ENCODE data around the gene ZC3H7A.

The ZC3H7A gene

GRCh38 chr16:11742536-11743307 lies 54.3 kb downstream of the ZC3H7A start, which contains the start of gene TXNDC11 (continued):
- TF ChIP-seq MZF1 (tag by site-specific recombination; IDR thresholded peaks at IDR 0.05; ENCODE audit: borderline replicate concordance), result peak; percentile 30; the same call in 1 of the 2 replicates
- no peak for TF ChIP-seq ZNF311 (tag by site-specific recombination; IDR thresholded peaks at IDR 0.05; ENCODE audit: borderline replicate concordance)
- no peak for TF ChIP-seq ZNF19 (tag by site-specific recombination; IDR thresholded peaks at IDR 0.05; ENCODE audit: low read depth)
- no peak for TF ChIP-seq ZNF221 (tag by site-specific recombination; IDR thresholded peaks at IDR 0.05; ENCODE audit: borderline replicate concordance)
- TF ChIP-seq ZNF248 (tag by site-specific recombination; IDR thresholded peaks at IDR 0.05), result no peak
- TF ChIP-seq, protein P1, sequence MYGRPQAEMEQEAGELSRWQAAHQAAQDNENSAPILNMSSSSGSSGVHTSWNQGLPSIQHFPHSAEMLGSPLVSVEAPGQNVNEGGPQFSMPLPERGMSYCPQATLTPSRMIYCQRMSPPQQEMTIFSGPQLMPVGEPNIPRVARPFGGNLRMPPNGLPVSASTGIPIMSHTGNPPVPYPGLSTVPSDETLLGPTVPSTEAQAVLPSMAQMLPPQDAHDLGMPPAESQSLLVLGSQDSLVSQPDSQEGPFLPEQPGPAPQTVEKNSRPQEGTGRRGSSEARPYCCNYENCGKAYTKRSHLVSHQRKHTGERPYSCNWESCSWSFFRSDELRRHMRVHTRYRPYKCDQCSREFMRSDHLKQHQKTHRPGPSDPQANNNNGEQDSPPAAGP (tag by site-specific recombination; IDR thresholded peaks at IDR 0.05), result peak; percentile 40
- TF ChIP-seq ZNF302 (tag by site-specific recombination; IDR thresholded peaks at IDR 0.05; ENCODE audit: low read depth), result no peak
- no peak for TF ChIP-seq ZNF211 (tag by site-specific recombination; IDR thresholded peaks at IDR 0.05; ENCODE audit: low read depth)
- TF ChIP-seq ZNF223 (tag by site-specific recombination; IDR thresholded peaks at IDR 0.05), result no peak
- no peak for TF ChIP-seq ZNF324 (tag by site-specific recombination; IDR thresholded peaks at IDR 0.05)
- TF ChIP-seq FEZF1 (tag by site-specific recombination; IDR thresholded peaks at IDR 0.05), result no peak
- no peak for TF ChIP-seq ZNF707 (tag by site-specific recombination; IDR thresholded peaks at IDR 0.05)
- no peak for TF ChIP-seq ZNF155 (tag by site-specific recombination; IDR thresholded peaks at IDR 0.05)
- peak; percentile 80; the same call in 1 of the 2 replicates for TF ChIP-seq BCL11A (tag by site-specific recombination; IDR thresholded peaks at IDR 0.05; ENCODE audit: low read depth)
- TF ChIP-seq, protein P2, sequence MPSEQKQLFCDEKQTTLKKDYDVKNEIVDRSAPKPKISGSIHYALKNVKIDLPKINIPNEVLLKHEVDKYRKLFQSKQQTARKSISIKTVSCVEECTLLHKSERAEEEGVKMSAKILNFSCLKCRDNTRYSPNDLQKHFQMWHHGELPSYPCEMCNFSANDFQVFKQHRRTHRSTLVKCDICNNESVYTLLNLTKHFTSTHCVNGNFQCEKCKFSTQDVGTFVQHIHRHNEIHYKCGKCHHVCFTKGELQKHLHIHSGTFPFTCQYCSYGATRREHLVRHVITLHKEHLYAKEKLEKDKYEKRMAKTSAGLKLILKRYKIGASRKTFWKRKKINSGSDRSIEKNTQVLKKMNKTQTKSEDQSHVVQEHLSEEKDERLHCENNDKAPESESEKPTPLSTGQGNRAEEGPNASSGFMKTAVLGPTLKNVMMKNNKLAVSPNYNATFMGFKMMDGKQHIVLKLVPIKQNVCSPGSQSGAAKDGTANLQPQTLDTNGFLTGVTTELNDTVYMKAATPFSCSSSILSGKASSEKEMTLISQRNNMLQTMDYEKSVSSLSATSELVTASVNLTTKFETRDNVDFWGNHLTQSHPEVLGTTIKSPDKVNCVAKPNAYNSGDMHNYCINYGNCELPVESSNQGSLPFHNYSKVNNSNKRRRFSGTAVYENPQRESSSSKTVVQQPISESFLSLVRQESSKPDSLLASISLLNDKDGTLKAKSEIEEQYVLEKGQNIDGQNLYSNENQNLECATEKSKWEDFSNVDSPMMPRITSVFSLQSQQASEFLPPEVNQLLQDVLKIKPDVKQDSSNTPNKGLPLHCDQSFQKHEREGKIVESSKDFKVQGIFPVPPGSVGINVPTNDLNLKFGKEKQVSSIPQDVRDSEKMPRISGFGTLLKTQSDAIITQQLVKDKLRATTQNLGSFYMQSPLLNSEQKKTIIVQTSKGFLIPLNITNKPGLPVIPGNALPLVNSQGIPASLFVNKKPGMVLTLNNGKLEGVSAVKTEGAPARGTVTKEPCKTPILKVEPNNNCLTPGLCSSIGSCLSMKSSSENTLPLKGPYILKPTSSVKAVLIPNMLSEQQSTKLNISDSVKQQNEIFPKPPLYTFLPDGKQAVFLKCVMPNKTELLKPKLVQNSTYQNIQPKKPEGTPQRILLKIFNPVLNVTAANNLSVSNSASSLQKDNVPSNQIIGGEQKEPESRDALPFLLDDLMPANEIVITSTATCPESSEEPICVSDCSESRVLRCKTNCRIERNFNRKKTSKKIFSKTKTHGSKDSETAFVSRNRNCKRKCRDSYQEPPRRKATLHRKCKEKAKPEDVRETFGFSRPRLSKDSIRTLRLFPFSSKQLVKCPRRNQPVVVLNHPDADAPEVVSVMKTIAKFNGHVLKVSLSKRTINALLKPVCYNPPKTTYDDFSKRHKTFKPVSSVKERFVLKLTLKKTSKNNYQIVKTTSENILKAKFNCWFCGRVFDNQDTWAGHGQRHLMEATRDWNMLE (tag by site-specific recombination; conservative IDR thresholded peaks at IDR 0.05; ENCODE audit: low read depth), result peak; percentile 10; the same call in 1 of the 2 replicates
- no peak for TF ChIP-seq ZNF624 (tag by site-specific recombination; IDR thresholded peaks at IDR 0.05)
- no peak for TF ChIP-seq ZNF548 (tag by site-specific recombination; IDR thresholded peaks at IDR 0.05)
- no peak for TF ChIP-seq ZNF549 (tag by site-specific recombination; IDR thresholded peaks at IDR 0.05)
- TF ChIP-seq ZNF600 (tag by site-specific recombination; IDR thresholded peaks at IDR 0.05), result 0 out of 2 replicates have a peak, but pooled peaks have one; percentile 78
- TF ChIP-seq ZNF670 (tag by site-specific recombination; IDR thresholded peaks at IDR 0.05; ENCODE audit: low read depth), result no peak
- TF ChIP-seq ZSCAN16 (tag by site-specific recombination; IDR thresholded peaks at IDR 0.05), result no peak
- TF ChIP-seq ZSCAN23 (tag by site-specific recombination; IDR thresholded peaks at IDR 0.05), result no peak
- TF ChIP-seq EGR2 (tag by site-specific recombination; IDR thresholded peaks at IDR 0.05; ENCODE audit: low read depth), result peak; percentile 82
- TF ChIP-seq ZSCAN30 (tag by site-specific recombination; IDR thresholded peaks at IDR 0.05), result 0 out of 2 replicates have a peak, but pooled peaks have one; percentile 63
- no peak for TF ChIP-seq HOXA7 (CRISPR knock-in tag; IDR thresholded peaks at IDR 0.05; ENCODE audit: borderline replicate concordance)
- no peak for TF ChIP-seq ELK4 (IDR thresholded peaks at IDR 0.05; ENCODE audit: borderline replicate concordance, low read depth, low read length)
- TF ChIP-seq ZSCAN5A (tag by site-specific recombination; IDR thresholded peaks at IDR 0.05), result no peak
- peak; percentile 22; the same call in 1 of the 2 replicates for TF ChIP-seq ZNF341 (tag by site-specific recombination; IDR thresholded peaks at IDR 0.05; ENCODE audit: low read depth)
- TF ChIP-seq ZBTB20 (tag by site-specific recombination; IDR thresholded peaks at IDR 0.05), result no peak
- no peak for TF ChIP-seq ZNF121 (tag by site-specific recombination; IDR thresholded peaks at IDR 0.05)
- TF ChIP-seq HOXD13 (CRISPR knock-in tag; IDR thresholded peaks at IDR 0.05; ENCODE audit: borderline replicate concordance), result no peak
